ENCODE data around the gene CD1C. TPM values are rescaled to one million over a fixed set of nuclear protein-coding genes. Genes with fewer than 3 reads are reported as not detected.

Gene CD1C
- total and polyA plus RNA-seq, 2 donors (not counting 1 experiment from before 2014, with no cell fraction given): 7.4 to 96.8 TPM

DNA sequence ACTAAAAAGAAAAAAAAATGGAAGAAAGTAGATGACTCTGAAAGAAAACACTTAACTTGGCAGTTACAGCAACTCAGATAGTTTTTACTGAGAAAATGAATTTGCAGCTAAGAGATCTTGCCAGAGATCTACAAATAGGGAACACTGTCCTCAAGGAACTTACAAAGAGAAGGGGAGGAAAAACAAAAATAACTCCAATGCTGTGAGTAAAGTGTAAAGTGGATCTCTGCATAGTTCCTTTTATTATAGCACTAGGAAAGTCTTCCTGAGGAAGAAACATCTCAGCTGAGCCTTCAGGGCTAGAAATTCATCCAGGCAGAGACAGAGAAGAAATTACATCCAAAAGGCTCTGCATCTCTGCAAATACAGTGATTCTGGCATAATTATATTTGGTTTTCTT is 37.8 kb downstream of the CD1C start:
- DNase-seq: no peak
- Mint-ChIP-seq H3K4me1 (peaks cover 12% of the 10 kb centered on the region), H3K4me3 (no peak overlapping the region), H3K9me3 (ENCODE audit: insufficient read depth) (peaks cover 6% of the 10 kb centered on the region), H3K27me3 (no peaks in the 10 kb centered on the region), H3K27ac (no peak overlapping the region)
- TF ChIP-seq, protein P1, sequence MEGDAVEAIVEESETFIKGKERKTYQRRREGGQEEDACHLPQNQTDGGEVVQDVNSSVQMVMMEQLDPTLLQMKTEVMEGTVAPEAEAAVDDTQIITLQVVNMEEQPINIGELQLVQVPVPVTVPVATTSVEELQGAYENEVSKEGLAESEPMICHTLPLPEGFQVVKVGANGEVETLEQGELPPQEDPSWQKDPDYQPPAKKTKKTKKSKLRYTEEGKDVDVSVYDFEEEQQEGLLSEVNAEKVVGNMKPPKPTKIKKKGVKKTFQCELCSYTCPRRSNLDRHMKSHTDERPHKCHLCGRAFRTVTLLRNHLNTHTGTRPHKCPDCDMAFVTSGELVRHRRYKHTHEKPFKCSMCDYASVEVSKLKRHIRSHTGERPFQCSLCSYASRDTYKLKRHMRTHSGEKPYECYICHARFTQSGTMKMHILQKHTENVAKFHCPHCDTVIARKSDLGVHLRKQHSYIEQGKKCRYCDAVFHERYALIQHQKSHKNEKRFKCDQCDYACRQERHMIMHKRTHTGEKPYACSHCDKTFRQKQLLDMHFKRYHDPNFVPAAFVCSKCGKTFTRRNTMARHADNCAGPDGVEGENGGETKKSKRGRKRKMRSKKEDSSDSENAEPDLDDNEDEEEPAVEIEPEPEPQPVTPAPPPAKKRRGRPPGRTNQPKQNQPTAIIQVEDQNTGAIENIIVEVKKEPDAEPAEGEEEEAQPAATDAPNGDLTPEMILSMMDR (IDR thresholded peaks at IDR 0.05): no peak
- TF ChIP-seq EZH2 (IDR thresholded peaks at IDR 0.05; ENCODE audit: borderline replicate concordance, insufficient read depth, low read depth, low read length, poor library complexity, severe bottlenecking): no peak
- Histone ChIP-seq H3K4me2 (replicated peaks; ENCODE audit: low read depth, low read length, poor library complexity, severe bottlenecking) (no peak overlapping the region), H3K36me3 (replicated peaks in 1 of 2; ENCODE audit: control extremely low read depth in 1 of 2, control insufficient read depth in 1 of 2, extremely low read depth in 1 of 2, insufficient read depth in 2 of 2, low read length in 1 of 2) (no peaks in the 10 kb centered on the region), H2AFZ (ENCODE audit: insufficient read depth, low read depth, low read length, poor library complexity, severe bottlenecking) (no peak overlapping the region), H3K4me1 (ENCODE audit: control insufficient read depth in 2 of 2, insufficient read depth in 2 of 2, low read length in 2 of 2) (peaks cover 23 to 36% of the 10 kb centered on the region in 2 donors), H3K4me3 (ENCODE audit: control extremely low read depth in 1 of 5, extremely low read depth in 1 of 5, insufficient read depth in 1 of 5, low read depth in 2 of 5, low read length in 4 of 5) (no peak overlapping the region), H3K9ac (ENCODE audit: low read length) (no peak overlapping the region), H3K27ac (ENCODE audit: low read length in 2 of 2) (no peak overlapping the region), H3K79me2 (ENCODE audit: control insufficient read depth, insufficient read depth, low read length) (no peaks in the 10 kb centered on the region), H3K9me3 (ENCODE audit: control extremely low read depth in 1 of 3, control insufficient read depth in 2 of 3, insufficient read depth in 1 of 3, low read length in 2 of 3) (peaks cover 5 to 12% (median 11%) of the 10 kb centered on the region in 3 donors), H3K27me3 (replicated peaks in 1 of 4; ENCODE audit: control extremely low read depth in 1 of 4, control insufficient read depth in 3 of 4, insufficient read depth in 4 of 4, low read length in 3 of 4) (no peaks in the 10 kb centered on the region), H4K20me1 (ENCODE audit: control insufficient read depth, insufficient read depth, low read length, poor library complexity, severe bottlenecking) (no peaks in the 10 kb centered on the region)
- ChIA-PET CTCF (interaction anchor here (1.4 to 14.2 kb wide), 3 partner anchors 75 to 122 kb away, joined by 3 to 280 read pairs (median 92); no protein-coding TSS in a partner anchor), POLR2A (no interaction called here)
- intact Hi-C loops (cut with micrococcal nuclease): no loop called here
- ATAC-seq (ENCODE audit: low read depth): no peak

DNA sequence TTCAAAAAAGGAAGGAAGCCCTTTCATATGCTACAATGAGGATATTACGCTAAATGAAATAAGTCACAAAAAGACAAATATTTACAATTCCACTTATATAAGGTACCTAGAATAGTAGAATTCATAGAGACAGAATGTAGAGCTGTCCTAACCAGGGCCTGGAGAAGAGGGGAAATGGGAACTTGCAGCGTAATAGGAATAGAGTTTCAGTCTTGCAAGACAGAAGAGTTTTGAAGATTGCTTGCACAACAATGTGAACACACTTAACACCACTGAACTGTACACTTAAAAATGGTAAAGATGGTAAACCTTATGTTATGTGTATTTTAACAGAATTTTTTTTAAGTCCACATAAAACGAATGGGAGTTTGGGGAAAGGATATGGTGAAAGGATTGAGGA is 38.7 kb downstream of the CD1C start:
- H2AFZ ChIP-seq (ENCODE audit: insufficient read depth, low read depth, low read length, poor library complexity, severe bottlenecking): no peak overlapping the region
- Mint-ChIP-seq H3K4me3 (no peak overlapping the region), H3K27me3 (no peaks in the 10 kb centered on the region), H3K27ac (no peak overlapping the region), H3K9me3 (ENCODE audit: insufficient read depth) (peaks cover under 1% of the 10 kb centered on the region), H3K4me1 (peaks cover 18% of the 10 kb centered on the region)
- WGBS (ENCODE audit: insufficient coverage): no CpG with 5 or more reads among the region's 3 CpGs
- no peaks in the 10 kb centered on the region for H4K20me1 ChIP-seq (ENCODE audit: control insufficient read depth, insufficient read depth, low read length, poor library complexity, severe bottlenecking)
- H3K27me3 ChIP-seq (replicated peaks in 1 of 4; ENCODE audit: control extremely low read depth in 1 of 4, control insufficient read depth in 3 of 4, insufficient read depth in 4 of 4, low read length in 3 of 4): no peaks in the 10 kb centered on the region
- H3K79me2 ChIP-seq (ENCODE audit: control insufficient read depth, insufficient read depth, low read length): no peaks in the 10 kb centered on the region
- ChIA-PET CTCF (interaction anchor here (1.1 to 14.2 kb wide), 7 partner anchors 54 to 207 kb away, joined by 3 to 280 read pairs (median 14); no protein-coding TSS in a partner anchor), POLR2A (no interaction called here)
- no peak overlapping the region for H3K4me3 ChIP-seq (ENCODE audit: control extremely low read depth in 1 of 5, extremely low read depth in 1 of 5, insufficient read depth in 1 of 5, low read depth in 2 of 5, low read length in 4 of 5)
- no peak overlapping the region for H3K27ac ChIP-seq (ENCODE audit: low read length in 2 of 2)
- no peak for DNase-seq
- TF ChIP-seq, protein P1 (IDR thresholded peaks at IDR 0.05): no peak
- no peak for TF ChIP-seq EZH2 (IDR thresholded peaks at IDR 0.05; ENCODE audit: borderline replicate concordance, insufficient read depth, low read depth, low read length, poor library complexity, severe bottlenecking)
- no peak for ATAC-seq (ENCODE audit: low read depth)
- H3K4me2 ChIP-seq (replicated peaks; ENCODE audit: low read depth, low read length, poor library complexity, severe bottlenecking): no peak overlapping the region
- intact Hi-C loops (cut with micrococcal nuclease): no loop called here
- H3K9me3 ChIP-seq (ENCODE audit: control extremely low read depth in 1 of 3, control insufficient read depth in 2 of 3, insufficient read depth in 1 of 3, low read length in 2 of 3): peaks cover 4 to 5% (median 4%) of the 10 kb centered on the region in 3 donors
- H3K9ac ChIP-seq (ENCODE audit: low read length): no peak overlapping the region
- no peaks in the 10 kb centered on the region for H3K36me3 ChIP-seq (replicated peaks in 1 of 2; ENCODE audit: control extremely low read depth in 1 of 2, control insufficient read depth in 1 of 2, extremely low read depth in 1 of 2, insufficient read depth in 2 of 2, low read length in 1 of 2)
- H3K4me1 ChIP-seq (ENCODE audit: control insufficient read depth in 2 of 2, insufficient read depth in 2 of 2, low read length in 2 of 2): peaks cover 30 to 42% of the 10 kb centered on the region in 2 donors
